HepG2 (cell line): ENCODE data around the gene HCFC2.

Experiments
- BCL6 ChIP-seq: IDR thresholded peaks from 2 replicates; pipeline ENCODE4 v1.6.1; 2016; ENCODE audit warnings: missing genetic modification reagents, missing compliant biosample characterization
- CTCF ChIP-seq: sonication (generic); formaldehyde crosslinking; IDR thresholded peaks from 2 replicates; pipeline ENCODE4 v1.5.0; 2020; ENCODE audit warnings: mild to moderate bottlenecking, missing genetic modification reagents, moderate library complexity
- HNF4A ChIP-seq: sonication (generic); formaldehyde crosslinking; IDR thresholded peaks from 2 replicates; pipeline ENCODE4 v1.4.0; 2020; ENCODE audit warnings: missing genetic modification reagents
- JUN ChIP-seq: sonication (generic); formaldehyde crosslinking; IDR thresholded peaks from 2 replicates; pipeline ENCODE4 v1.4.0; 2020; ENCODE audit warnings: mild to moderate bottlenecking, missing genetic modification reagents
- MXI1 ChIP-seq: IDR thresholded peaks from 3 replicates; pipeline ENCODE4 v1.6.1; 2012; ENCODE audit warnings: low read depth, low read length, inconsistent platforms, borderline replicate concordance
- NFIC ChIP-seq: IDR thresholded peaks from 2 replicates; pipeline ENCODE4 v1.6.1; 2012; ENCODE audit warnings: mild to moderate bottlenecking, low read length, inconsistent platforms
- SATB2 ChIP-seq: sonication (generic); formaldehyde crosslinking; IDR thresholded peaks from 2 replicates; pipeline ENCODE4 v1.5.0; 2020; ENCODE audit warnings: missing genetic modification reagents
- TCF7 ChIP-seq: sonication (generic); IDR thresholded peaks from 2 replicates; pipeline ENCODE4 v1.6.1; 2016; ENCODE audit warnings: antibody characterized with exemption, low read depth
- ZMYM4 ChIP-seq: sonication (generic); formaldehyde crosslinking; IDR thresholded peaks from 2 replicates; pipeline ENCODE4 v1.8.1; 2023; ENCODE audit warnings: mild to moderate bottlenecking, missing genetic modification reagents
- ZNF549 ChIP-seq: sonication (generic); formaldehyde crosslinking; IDR thresholded peaks from 2 replicates; pipeline ENCODE4 v1.5.0; 2020; ENCODE audit warnings: missing genetic modification reagents
- ZNF552 ChIP-seq: sonication (generic); formaldehyde crosslinking; IDR thresholded peaks from 2 replicates; pipeline ENCODE4 v1.9.0; 2022; ENCODE audit warnings: missing genetic modification reagents, mild to moderate bottlenecking, borderline replicate concordance

- TF ChIP-seq MXI1 (no peak), NFIC (no peak), ZNF549 (CRISPR knock-in tag) (no peak), ZMYM4 (CRISPR knock-in tag) (no peak), HNF4A (CRISPR knock-in tag) (no peak), ZNF552 (CRISPR knock-in tag) (no peak), CTCF (CRISPR knock-in tag) (no peak), BCL6 (CRISPR knock-in tag) (no peak), SATB2 (CRISPR knock-in tag) (no peak), JUN (CRISPR knock-in tag) (no peak), TCF7 (no peak)
Measured at GRCh38 chr12:104122298-104122697, 58.0 kb downstream of the HCFC2 start.
